AG10803 (cell line): Measurements from ENCODE around the gene IL3.

Experiments used
- DNase-seq: peaks from one replicate; pipeline ENCODE4 v3.0.0; 2010; ENCODE audit warnings: low read depth
- H3K4me3 ChIP-seq: 2 replicates; pipeline ENCODE4 v1.5.1; 2011; ENCODE audit warnings: mild to moderate bottlenecking, low read length, control low read depth
- TF ChIP-seq, protein P1 (sequence below): conservative IDR thresholded peaks from 2 replicates; pipeline ENCODE4 v1.5.1; 2011; ENCODE audit warnings: mild to moderate bottlenecking, low read length, control low read depth, inconsistent platforms

IL3 gene

GRCh38 chr5:132074091-132074771 is 13.8 kb downstream of the IL3 start:
- no peak overlapping the region for H3K4me3 ChIP-seq
- no peak for DNase-seq
- TF ChIP-seq, protein P1, sequence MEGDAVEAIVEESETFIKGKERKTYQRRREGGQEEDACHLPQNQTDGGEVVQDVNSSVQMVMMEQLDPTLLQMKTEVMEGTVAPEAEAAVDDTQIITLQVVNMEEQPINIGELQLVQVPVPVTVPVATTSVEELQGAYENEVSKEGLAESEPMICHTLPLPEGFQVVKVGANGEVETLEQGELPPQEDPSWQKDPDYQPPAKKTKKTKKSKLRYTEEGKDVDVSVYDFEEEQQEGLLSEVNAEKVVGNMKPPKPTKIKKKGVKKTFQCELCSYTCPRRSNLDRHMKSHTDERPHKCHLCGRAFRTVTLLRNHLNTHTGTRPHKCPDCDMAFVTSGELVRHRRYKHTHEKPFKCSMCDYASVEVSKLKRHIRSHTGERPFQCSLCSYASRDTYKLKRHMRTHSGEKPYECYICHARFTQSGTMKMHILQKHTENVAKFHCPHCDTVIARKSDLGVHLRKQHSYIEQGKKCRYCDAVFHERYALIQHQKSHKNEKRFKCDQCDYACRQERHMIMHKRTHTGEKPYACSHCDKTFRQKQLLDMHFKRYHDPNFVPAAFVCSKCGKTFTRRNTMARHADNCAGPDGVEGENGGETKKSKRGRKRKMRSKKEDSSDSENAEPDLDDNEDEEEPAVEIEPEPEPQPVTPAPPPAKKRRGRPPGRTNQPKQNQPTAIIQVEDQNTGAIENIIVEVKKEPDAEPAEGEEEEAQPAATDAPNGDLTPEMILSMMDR: no peak

DNA sequence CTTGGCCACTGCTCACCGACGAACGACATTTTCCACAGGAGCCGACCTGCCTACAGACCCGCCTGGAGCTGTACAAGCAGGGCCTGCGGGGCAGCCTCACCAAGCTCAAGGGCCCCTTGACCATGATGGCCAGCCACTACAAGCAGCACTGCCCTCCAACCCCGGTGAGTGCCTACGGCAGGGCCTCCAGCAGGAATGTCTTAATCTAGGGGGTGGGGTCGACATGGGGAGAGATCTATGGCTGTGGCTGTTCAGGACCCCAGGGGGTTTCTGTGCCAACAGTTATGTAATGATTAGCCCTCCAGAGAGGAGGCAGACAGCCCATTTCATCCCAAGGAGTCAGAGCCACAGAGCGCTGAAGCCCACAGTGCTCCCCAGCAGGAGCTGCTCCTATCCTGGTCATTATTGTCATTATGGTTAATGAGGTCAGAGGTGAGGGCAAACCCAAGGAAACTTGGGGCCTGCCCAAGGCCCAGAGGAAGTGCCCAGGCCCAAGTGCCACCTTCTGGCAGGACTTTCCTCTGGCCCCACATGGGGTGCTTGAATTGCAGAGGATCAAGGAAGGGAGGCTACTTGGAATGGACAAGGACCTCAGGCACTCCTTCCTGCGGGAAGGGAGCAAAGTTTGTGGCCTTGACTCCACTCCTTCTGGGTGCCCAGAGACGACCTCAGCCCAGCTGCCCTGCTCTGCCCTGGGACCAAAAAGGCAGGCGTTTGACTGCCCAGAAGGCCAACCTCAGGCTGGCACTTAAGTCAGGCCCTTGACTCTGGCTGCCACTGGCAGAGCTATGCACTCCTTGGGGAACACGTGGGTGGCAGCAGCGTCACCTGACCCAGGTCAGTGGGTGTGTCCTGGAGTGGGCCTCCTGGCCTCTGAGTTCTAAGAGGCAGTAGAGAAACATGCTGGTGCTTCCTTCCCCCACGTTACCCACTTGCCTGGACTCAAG is 14.6 kb downstream of the IL3 start:
- DNase-seq: no peak
- TF ChIP-seq, protein P1: no peak
- H3K4me3 ChIP-seq: no peak overlapping the region

- H3K4me3 ChIP-seq: no peak overlapping the region
- DNase-seq: no peak
- TF ChIP-seq, protein P1: no peak
Measured at GRCh38 chr5:132075719-132076077, 15.2 kb downstream of the IL3 start.

- no peak overlapping the region for H3K4me3 ChIP-seq
- TF ChIP-seq, protein P1: no peak
- DNase-seq: no peak
Measured at GRCh38 chr5:132076202-132076830, 15.9 kb downstream of the IL3 start.

DNA sequence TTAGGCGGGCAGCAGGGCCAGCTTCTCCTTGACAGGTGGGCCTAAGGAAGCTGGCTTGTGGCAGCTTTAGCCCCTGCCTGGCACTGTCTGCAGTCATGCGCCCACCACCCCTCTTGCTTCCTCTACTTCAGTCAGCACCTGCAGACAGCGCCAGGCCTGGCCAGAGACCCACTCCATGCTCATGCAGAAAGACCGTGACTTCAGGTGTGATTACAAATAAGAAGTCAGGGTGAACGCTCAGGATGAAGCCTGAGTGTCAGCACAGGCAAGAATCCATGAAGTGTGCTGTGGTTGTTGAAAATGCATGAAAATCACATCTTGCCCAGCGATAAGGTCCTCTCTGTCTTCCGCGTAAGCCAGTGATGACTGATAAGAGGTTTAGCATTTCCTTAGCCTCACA is 16.5 kb downstream of the IL3 start:
- no peak overlapping the region for H3K4me3 ChIP-seq
- DNase-seq: no peak
- TF ChIP-seq, protein P1: no peak

GRCh38 chr5:132079081-132079480 is 18.6 kb downstream of the IL3 start:
- no peak overlapping the region for H3K4me3 ChIP-seq
- TF ChIP-seq, protein P1: no peak
- DNase-seq: no peak
